Mesodermal cell (in vitro differentiated cells): ENCODE results near the gene GARIN1A.

Source experiments
- H3K27ac ChIP-seq: 2 replicates; pipeline ENCODE4 v1.7.0; 2013; ENCODE audit warnings: mild to moderate bottlenecking, low read depth, low read length, moderate library complexity; ENCODE audit not compliant: severe bottlenecking
- H3K36me3 ChIP-seq: 2 replicates; pipeline ENCODE4 v1.7.1; 2013; ENCODE audit warnings: mild to moderate bottlenecking, low read length, moderate library complexity; ENCODE audit not compliant: control insufficient read depth, insufficient read depth
- H3K4me1 ChIP-seq: one replicate; pipeline ENCODE4 v1.7.1; 2013; ENCODE audit warnings: mild to moderate bottlenecking, low read length; ENCODE audit not compliant: insufficient read depth, control insufficient read depth, poor library complexity, severe bottlenecking
- H3K4me3 ChIP-seq: 2 replicates; pipeline ENCODE4 v1.7.0; 2013; ENCODE audit warnings: low read length, control low read depth, mild to moderate bottlenecking; ENCODE audit not compliant: insufficient read depth, poor library complexity, severe bottlenecking; ENCODE audit errors: extremely low read depth
- H3K9me3 ChIP-seq: 2 replicates; pipeline ENCODE4 v1.7.1; 2013; ENCODE audit warnings: mild to moderate bottlenecking, low read length, moderate library complexity; ENCODE audit not compliant: control insufficient read depth
- WGBS, 2 experiments: methylation state at CpG; one replicate each; pipeline ENCODE4 v1.1.5; 2013; ENCODE audit warnings: missing lambda C conversion rate in 2 of 2; ENCODE audit not compliant: insufficient coverage in 2 of 2; 5-methylcytosine and 5-hydroxymethylcytosine counted together

Gene GARIN1A

DNA sequence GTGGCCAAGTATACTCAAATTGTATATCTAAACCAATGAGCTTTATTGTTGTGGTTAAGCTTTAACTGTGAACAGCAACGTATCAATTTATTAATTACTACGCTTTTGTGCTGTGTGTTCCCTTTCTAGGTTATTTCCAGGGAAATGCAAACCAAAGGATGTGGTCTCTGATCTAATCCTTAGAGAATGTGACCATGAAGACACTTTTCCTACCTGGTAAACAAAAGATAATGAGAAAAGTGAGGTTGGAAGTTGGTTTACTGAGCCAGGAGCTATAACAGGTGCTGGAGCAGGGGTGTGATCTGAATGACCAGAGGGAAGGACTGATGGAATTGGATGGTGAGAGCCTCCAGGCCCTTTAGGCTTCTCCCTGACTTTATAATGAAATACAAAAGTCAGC, 41.7 kb downstream of the GARIN1A start:
- Histone ChIP-seq H3K4me3 (no peak overlapping the region), H3K4me1 (peaks cover 14% of the 10 kb centered on the region), H3K9me3 (peaks cover 6% of the 10 kb centered on the region), H3K27ac (no peak overlapping the region), H3K36me3 (no peaks in the 10 kb centered on the region)
- WGBS, 2 experiments = 100% methylated on average over 1 to 2 of the region's 2 CpGs

DNA sequence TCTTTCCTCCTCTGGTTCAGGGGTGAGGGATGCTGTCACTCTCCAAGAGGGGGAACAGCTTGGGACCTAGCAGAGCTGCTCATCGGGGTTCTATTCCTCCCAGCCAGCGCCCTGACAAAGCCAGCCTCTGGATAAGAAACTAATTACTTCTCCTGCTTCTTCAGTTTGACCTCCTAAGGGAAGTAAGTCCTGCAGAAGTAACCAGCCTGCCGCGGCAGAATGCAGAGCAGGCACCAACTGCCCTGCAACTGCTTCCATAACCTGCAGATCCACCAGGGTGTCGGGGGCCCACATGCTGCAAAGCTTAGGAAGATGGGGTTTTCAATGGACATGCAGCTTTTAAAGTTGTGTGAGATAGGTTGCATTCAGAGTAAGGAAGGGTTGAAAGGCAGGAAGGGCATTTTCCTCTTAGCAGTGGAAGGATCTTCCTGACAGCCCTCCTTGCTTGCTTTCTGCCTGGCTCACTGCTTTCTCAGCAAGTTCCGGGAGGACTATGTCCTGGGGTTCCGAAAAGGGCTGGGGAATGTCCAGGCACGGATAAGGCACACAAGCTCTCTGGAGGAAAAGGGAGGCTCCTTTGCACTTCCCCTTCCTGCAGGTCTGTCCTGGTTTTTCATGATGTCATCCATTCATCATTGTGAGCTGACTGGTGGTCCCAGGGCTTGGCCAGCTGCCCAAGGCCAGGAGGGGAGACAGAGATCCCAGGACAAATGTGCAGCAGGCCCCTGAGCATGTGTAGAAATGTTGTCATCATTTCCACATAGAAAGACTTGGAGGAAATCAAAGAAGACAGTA, 42.8 kb downstream of the GARIN1A start:
- Histone ChIP-seq H3K4me3 (no peak overlapping the region), H3K9me3 (peaks cover 6% of the 10 kb centered on the region), H3K27ac (no peak overlapping the region), H3K4me1 (peaks cover 14% of the 10 kb centered on the region), H3K36me3 (no peaks in the 10 kb centered on the region)
- WGBS, 2 experiments = 88 to 90% methylated on average over 5 to 7 of the region's 8 CpGs

DNA sequence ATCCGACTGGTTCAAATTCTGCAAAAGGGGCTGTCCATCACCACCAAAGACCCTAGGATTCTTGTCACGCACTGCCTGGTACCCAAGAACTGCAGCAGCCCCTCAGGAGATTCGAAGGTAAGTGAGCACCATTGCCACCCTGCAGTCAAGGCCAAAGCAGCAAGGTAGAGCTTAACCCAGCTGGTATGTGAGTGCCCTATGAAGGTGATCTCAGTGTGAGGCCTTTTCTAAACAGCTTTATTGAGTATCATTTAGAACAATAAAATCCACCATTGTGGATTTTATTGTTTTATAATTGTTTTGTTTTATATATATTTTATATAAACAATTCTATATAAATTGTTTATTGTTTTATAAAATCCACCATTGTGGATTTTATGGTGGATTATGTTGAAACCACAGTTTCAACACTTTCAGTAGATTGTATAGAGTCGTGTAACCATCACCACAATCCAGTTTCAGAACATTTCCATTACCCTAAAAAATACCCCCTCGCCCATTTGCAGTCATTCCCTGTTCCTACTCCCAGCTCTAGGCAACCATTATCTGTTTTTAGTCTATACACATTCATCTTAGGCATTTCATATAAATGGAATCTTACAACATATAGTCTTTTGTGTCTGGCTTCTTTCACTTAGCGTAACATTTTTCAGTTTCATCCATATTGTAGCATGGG, 47.0 kb downstream of the GARIN1A start:
- 86 to 94% methylated on average over 3 to 5 of the region's 6 CpGs for WGBS, 2 experiments
- H3K4me1 ChIP-seq = peaks cover 14% of the 10 kb centered on the region
- no peak overlapping the region for H3K27ac ChIP-seq
- no peaks in the 10 kb centered on the region for H3K36me3 ChIP-seq
- H3K9me3 ChIP-seq = no peaks in the 10 kb centered on the region
- H3K4me3 ChIP-seq = no peak overlapping the region

DNA sequence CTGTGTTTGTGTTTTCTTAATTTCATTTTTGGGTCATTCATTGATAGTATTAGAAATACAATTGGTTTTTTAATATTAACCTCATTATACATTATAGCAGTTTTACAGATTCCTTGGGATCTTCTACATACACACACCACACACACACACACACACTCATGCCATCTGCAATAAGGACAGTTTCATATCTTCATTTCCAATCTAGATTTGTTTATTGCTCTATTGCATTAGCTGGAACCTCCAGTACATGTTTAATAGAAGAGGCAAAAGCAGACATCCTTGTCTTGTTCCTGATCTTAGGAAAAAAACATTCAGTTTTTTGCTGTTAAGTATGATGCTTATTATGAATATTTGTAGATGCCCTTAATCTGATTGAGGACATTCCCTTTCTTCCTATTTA, 49.3 kb downstream of the GARIN1A start:
- H3K4me3 ChIP-seq = no peak overlapping the region
- H3K4me1 ChIP-seq = no peaks in the 10 kb centered on the region
- no peak overlapping the region for H3K27ac ChIP-seq
- H3K36me3 ChIP-seq = no peaks in the 10 kb centered on the region
- no peaks in the 10 kb centered on the region for H3K9me3 ChIP-seq
